Keratinocyte (primary cell): ENCODE data around the gene ISG15. TPM values are rescaled to one million over a fixed set of nuclear protein-coding genes. Genes with fewer than 3 reads are reported as not detected.

ENCODE experiments used
- DNase-seq: peaks from one replicate; pipeline ENCODE4 v3.0.0-alpha.2; 2011; ENCODE audit warnings: low read depth, missing footprints, low spot score
- FAIRE-seq: peaks from 2 replicates; lab custom pipeline; 2011; peaks lifted over from hg19 to GRCh38; lab: Jason Lieb, UNC
- H2AFZ ChIP-seq: 2 replicates; pipeline ENCODE4 v1.6.0; 2012; ENCODE audit warnings: low read length, control low read depth, inconsistent platforms; ENCODE audit not compliant: control insufficient read depth
- H3K27ac ChIP-seq: 2 replicates; pipeline ENCODE4 v1.5.1; 2011; ENCODE audit warnings: low read length; ENCODE audit not compliant: control insufficient read depth, insufficient read depth
- H3K27me3 ChIP-seq: 3 replicates; pipeline ENCODE4 v1.6.0; 2011; ENCODE audit warnings: low read length; ENCODE audit not compliant: control insufficient read depth, insufficient read depth; ENCODE audit errors: extremely low read depth
- H3K36me3 ChIP-seq, 2 experiments: 2 replicates in 1 of 2; 3 replicates in 1 of 2; pipeline ENCODE4 v1.5.1; 2011; ENCODE audit warnings: low read length in 2 of 2, mild to moderate bottlenecking in 1 of 2; ENCODE audit not compliant: control insufficient read depth in 2 of 2, insufficient read depth in 2 of 2; ENCODE audit errors: extremely low read depth in 1 of 2
- H3K4me1 ChIP-seq: 3 replicates; pipeline ENCODE4 v1.5.1; 2011; ENCODE audit warnings: low read length; ENCODE audit not compliant: control insufficient read depth, insufficient read depth; ENCODE audit errors: extremely low read depth
- H3K4me2 ChIP-seq: 3 replicates; pipeline ENCODE4 v1.6.0; 2011; ENCODE audit warnings: low read depth, low read length; ENCODE audit not compliant: control insufficient read depth, insufficient read depth; ENCODE audit errors: extremely low read depth
- H3K4me3 ChIP-seq, 3 experiments: fragments of 200-600 bp in 1 of 3; sonication (generic) in 1 of 3; 2 replicates in 2 of 3; 3 replicates in 1 of 3; pipeline ENCODE4 v1.5.1; 2011 to 2016; ENCODE audit warnings: low read length in 3 of 3, mild to moderate bottlenecking in 3 of 3, control low read depth in 2 of 3, inconsistent platforms in 1 of 3, low read depth in 1 of 3, mixed read lengths in 1 of 3, mixed run types in 1 of 3, moderate library complexity in 1 of 3; ENCODE audit not compliant: control insufficient read depth in 2 of 3, insufficient read depth in 2 of 3; ENCODE audit errors: extremely low read depth in 1 of 3
- H3K79me2 ChIP-seq: 2 replicates; pipeline ENCODE4 v1.6.0; 2012; ENCODE audit warnings: low read length; ENCODE audit not compliant: control insufficient read depth, insufficient read depth
- H3K9ac ChIP-seq: 3 replicates; pipeline ENCODE4 v1.6.0; 2011; ENCODE audit warnings: low read length; ENCODE audit not compliant: control insufficient read depth, insufficient read depth; ENCODE audit errors: extremely low read depth
- H3K9me1 ChIP-seq: 3 replicates; pipeline ENCODE4 v1.6.0; 2011; ENCODE audit warnings: low read length; ENCODE audit not compliant: control insufficient read depth, insufficient read depth; ENCODE audit errors: extremely low read depth
- H3K9me3 ChIP-seq: 2 replicates; pipeline ENCODE4 v1.5.1; 2012; ENCODE audit warnings: low read depth, low read length; ENCODE audit not compliant: control insufficient read depth
- H4K20me1 ChIP-seq: 3 replicates; pipeline ENCODE4 v1.6.0; 2011; ENCODE audit warnings: low read length; ENCODE audit not compliant: control insufficient read depth, insufficient read depth; ENCODE audit errors: extremely low read depth
- CTCF ChIP-seq, 3 experiments: IDR thresholded peaks in 1 of 3; conservative IDR thresholded peaks in 1 of 3; optimal IDR thresholded peaks in 1 of 3; 2 replicates in 2 of 3; 3 replicates in 1 of 3; pipeline versions ENCODE3 to v1.5.1; 2011; ENCODE audit warnings: low read length in 3 of 3, mild to moderate bottlenecking in 3 of 3, moderate library complexity in 2 of 3, control low read depth in 1 of 3, inconsistent platforms in 1 of 3; ENCODE audit not compliant: insufficient read depth in 2 of 3; ENCODE audit errors: extremely low read depth in 1 of 3
- EZH2 ChIP-seq: IDR thresholded peaks from one replicate; pipeline ENCODE4 v1.6.1; 2012; ENCODE audit warnings: inconsistent platforms, mild to moderate bottlenecking, low read length, moderate library complexity
- dilution Hi-C: fragments of 300-500 bp; cut with MboI; formaldehyde crosslinking; loops from one replicate; pipeline ENCODE4 v1.7.0; 2020; ENCODE audit warnings: low sequenced_read_pairs; ENCODE audit not compliant: extremely low pct_ligation_motif_present
- polyA plus RNA-seq, 5 experiments: library from polyadenylated mRNA; depleted of rRNA in 3 of 5; stranded (reverse) in 3 of 5; stranded (forward) in 1 of 5; unstranded in 1 of 5; fragments of >200 nt; gene quantifications; 1 replicate in 1 of 5; 2 replicates in 3 of 5; 3 replicates in 1 of 5; pipeline versions ENCODE4 v1.2.1 to v1.2.3, GENCODE V29; 2011 to 2012; ENCODE audit warnings: missing spikeins in 2 of 5, low read depth in 1 of 5, low replicate concordance in 1 of 5

The ISG15 gene
- polyA plus RNA-seq, 1 donor (not counting 4 experiments of a cell fraction or from before 2014, with no cell fraction given): 246 TPM

DNA sequence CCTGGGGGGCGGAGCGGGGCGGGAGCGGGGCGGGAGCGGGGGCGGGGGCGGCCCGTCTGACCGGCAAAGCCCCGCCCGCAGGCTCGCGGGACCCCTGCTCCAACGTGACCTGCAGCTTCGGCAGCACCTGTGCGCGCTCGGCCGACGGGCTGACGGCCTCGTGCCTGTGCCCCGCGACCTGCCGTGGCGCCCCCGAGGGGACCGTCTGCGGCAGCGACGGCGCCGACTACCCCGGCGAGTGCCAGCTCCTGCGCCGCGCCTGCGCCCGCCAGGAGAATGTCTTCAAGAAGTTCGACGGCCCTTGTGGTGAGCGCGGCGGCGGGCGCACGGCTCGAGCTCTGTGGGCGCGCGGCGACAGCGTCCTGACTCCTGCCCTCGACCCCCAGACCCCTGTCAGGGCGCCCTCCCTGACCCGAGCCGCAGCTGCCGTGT lies 27.8 kb downstream of the ISG15 start:
- H3K4me1 ChIP-seq: peaks cover 14% of the 10 kb centered on the region
- no peak overlapping the region for H3K4me3 ChIP-seq
- H3K4me2 ChIP-seq: no peak overlapping the region
- H3K79me2 ChIP-seq: peaks cover 59% of the 10 kb centered on the region
- H3K9me3 ChIP-seq: no peaks in the 10 kb centered on the region
- FAIRE-seq: no peak
- H3K27me3 ChIP-seq: no peaks in the 10 kb centered on the region
- H3K9ac ChIP-seq: no peak overlapping the region
- dilution Hi-C loops: no loop called here
- peaks cover 59% of the 10 kb centered on the region for H4K20me1 ChIP-seq
- H3K36me3 ChIP-seq: peaks cover 40 to 57% of the 10 kb centered on the region in 2 experiments
- peaks cover 8% of the 10 kb centered on the region for H3K9me1 ChIP-seq
- H2AFZ ChIP-seq: no peak overlapping the region
- no peak overlapping the region for H3K27ac ChIP-seq
- TF ChIP-seq EZH2 (no peak), CTCF (optimal IDR thresholded peaks at IDR 0.05 in 1 of 3, IDR thresholded peaks at IDR 0.05 in 1 of 3, conservative IDR thresholded peaks at IDR 0.05 in 1 of 3; ENCODE audit: extremely low read depth in 1 of 3, insufficient read depth in 2 of 3, low read length in 3 of 3) (no peak)
- DNase-seq: no peak

GRCh38 chr1:1041873-1042272 lies 28.6 kb downstream of the ISG15 start:
- no peaks in the 10 kb centered on the region for H3K9me3 ChIP-seq
- H3K9ac ChIP-seq: no peak overlapping the region
- dilution Hi-C loops: no loop called here
- H3K4me2 ChIP-seq: no peak overlapping the region
- peaks cover 8% of the 10 kb centered on the region for H3K9me1 ChIP-seq
- H4K20me1 ChIP-seq: peaks cover 52% of the 10 kb centered on the region
- DNase-seq (no peak), FAIRE-seq (no peak)
- no peaks in the 10 kb centered on the region for H3K27me3 ChIP-seq
- H3K36me3 ChIP-seq: peaks cover 40 to 52% of the 10 kb centered on the region in 2 experiments
- peaks cover 12% of the 10 kb centered on the region for H3K4me1 ChIP-seq
- TF ChIP-seq CTCF (optimal IDR thresholded peaks at IDR 0.05 in 1 of 3, IDR thresholded peaks at IDR 0.05 in 1 of 3, conservative IDR thresholded peaks at IDR 0.05 in 1 of 3; ENCODE audit: extremely low read depth in 1 of 3, insufficient read depth in 2 of 3, low read length in 3 of 3): no peak
- no peak for TF ChIP-seq EZH2
- H2AFZ ChIP-seq: no peak overlapping the region
- no peak overlapping the region for H3K27ac ChIP-seq
- peaks cover 56% of the 10 kb centered on the region for H3K79me2 ChIP-seq
- no peak overlapping the region for H3K4me3 ChIP-seq
